Pancreas (tissue), 10 donors: ENCODE data around the gene OPALIN. TPM values are rescaled to one million over a fixed set of nuclear protein-coding genes. Genes with fewer than 3 reads are reported as not detected.

Source experiments
- ATAC-seq, 4 donors: fragments of 200-7000 bp; cut with Tn5 transposase; one replicate each; pipeline versions ENCODE4 v1.8.0 to v1.9.1; 2020; ENCODE audit warnings: mild to moderate bottlenecking in 4 of 4, moderate library complexity in 4 of 4
- DNase-seq, 6 donors: peaks; one replicate each; pipeline ENCODE4 v3.0.0-alpha.2; 2020
- FAIRE-seq: peaks from 2 replicates; lab custom pipeline; 2012; peaks lifted over from hg19 to GRCh38; lab: Jason Lieb, UNC
- H3K27ac ChIP-seq, 4 donors: fragments of 200-600 bp; sonication (generic); 1 replicate in 3 of 4; 2 replicates in 1 of 4; pipeline versions ENCODE4 v1.5.0 to v1.8.0; 2020
- H3K27me3 ChIP-seq, 4 donors: fragments of 200-600 bp; one replicate each; pipeline ENCODE4 v1.8.0; 2021
- H3K36me3 ChIP-seq, 3 donors: fragments of 200-600 bp; sonication (generic) in 1 of 3; one replicate each; pipeline versions ENCODE4 v1.5.0 to v1.8.0; 2020 to 2021
- H3K4me1 ChIP-seq, 3 donors: fragments of 200-600 bp; one replicate each; pipeline ENCODE4 v1.8.0; 2021
- H3K4me3 ChIP-seq, 4 donors: fragments of 200-600 bp; sonication (generic) in 2 of 4; one replicate each; pipeline versions ENCODE4 v1.5.0 to v1.8.0; 2020 to 2021
- H3K9me3 ChIP-seq, 4 donors: fragments of 200-600 bp; one replicate each; pipeline ENCODE4 v1.8.0; 2021
- WGBS, 2 donors: extraction: QIAGEN DNeasy Blood & Tissue Kit; methylation state at CpG; one replicate each; pipeline ENCODE4 v1.1.7; 2013; 5-methylcytosine and 5-hydroxymethylcytosine counted together
- intact Hi-C, 3 donors: fragments of 100-400 bp; cut with DNase I; formaldehyde crosslinking; loops; one replicate each; pipeline versions ENCODE4 v1.11.1 to v1.14.2; 2022
- polyA plus RNA-seq, 2 donors: library from polyadenylated mRNA; stranded (reverse); fragments of 200-250 nt; gene quantifications; one replicate each; pipeline ENCODE4 v1.2.3, GENCODE V29; 2013
- total RNA-seq, 6 donors: library from RNA; stranded (reverse); fragmentation: NEBNext Ultra II Directional in 4 of 6; extraction: Animal tissue kit (Norgen Biotek cat#: 25700) in 4 of 6; gene quantifications; one replicate each; pipeline versions ENCODE4 v1.2.1 to v1.2.4, GENCODE V29; 2021 to 2023
- TF ChIP-seq, protein P1 (sequence below), 4 donors: fragments of 200-600 bp; sonication (generic) in 3 of 4; IDR thresholded peaks; one replicate each; pipeline versions ENCODE4 v1.5.0 to v1.8.0; 2021; ENCODE audit warnings: antibody characterized with exemption in 4 of 4
- donor health status: healthy with polysubstance abuse.
- donor health status: DM: no; HTN: no; CAD: no; lungs with moderate emphysema.
- donor health status: DM: no; HTN: no; CAD: no.
- donor health status: control.
- donor health status: control.
- donor health status: Bipolar disorder and iron deficiency.
- donor health status: DM: yes; HTN: yes; CAD: no.
- donor health status: DM: no; HTN: no; CAD: no.
- donor health status: DM: no; HTN: no; CAD: no.
- donor health status: DM: yes; HTN: yes; CAD: no.

Gene OPALIN
- total and polyA plus RNA-seq, 8 donors, result not detected

DNA sequence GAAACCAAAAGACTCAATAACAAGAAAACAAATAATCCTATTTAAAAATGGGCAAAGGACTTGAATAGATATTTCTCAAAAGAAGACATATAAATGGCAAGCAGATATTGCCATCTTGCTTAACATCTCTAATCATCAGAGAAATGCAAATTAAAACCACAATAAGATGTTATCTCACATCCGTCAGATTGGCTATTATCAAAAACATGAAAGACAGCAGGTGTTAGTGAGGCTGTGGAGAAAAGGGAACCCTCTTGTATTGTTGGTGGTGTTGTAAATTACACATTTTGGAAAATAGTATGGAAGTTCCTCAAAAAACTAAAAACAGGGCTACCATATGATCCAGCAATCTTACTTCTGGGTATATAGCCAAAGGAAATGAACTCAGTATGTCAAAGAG is 25.7 kb downstream of the OPALIN start:
- FAIRE-seq, result no peak

DNA sequence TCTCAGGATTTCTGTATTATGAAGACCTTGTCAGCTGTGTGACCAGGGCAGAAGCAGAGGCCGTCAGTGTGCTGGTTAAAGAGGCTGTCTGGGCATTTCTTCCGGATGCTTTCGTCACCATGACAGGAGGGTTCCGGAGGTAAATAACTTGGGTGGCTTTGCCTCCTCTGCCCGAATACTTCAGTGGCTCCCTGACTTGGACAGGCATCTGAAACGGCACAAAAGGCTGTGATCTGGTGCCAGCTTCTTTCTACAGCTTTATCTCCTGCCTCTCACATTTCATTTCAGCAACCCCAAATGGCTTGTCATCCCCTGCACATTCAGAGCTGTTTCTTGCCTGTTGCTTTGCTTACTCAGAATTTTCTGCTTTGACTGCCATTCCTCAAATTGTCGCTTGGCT is 31.3 kb downstream of the OPALIN start:
- WGBS, 2 donors, result 72 to 74% methylated on average over 7 of the region's 7 CpGs
- DNase-seq (no peak), ATAC-seq (no peak), FAIRE-seq (no peak)
- Histone ChIP-seq H3K4me3 (no peak overlapping the region), H3K27me3 (no peaks in the 10 kb centered on the region), H3K4me1 (no peaks in the 10 kb centered on the region), H3K9me3 (no peaks in the 10 kb centered on the region), H3K27ac (no peak overlapping the region), H3K36me3 (no peaks in the 10 kb centered on the region)
- TF ChIP-seq, protein P1, sequence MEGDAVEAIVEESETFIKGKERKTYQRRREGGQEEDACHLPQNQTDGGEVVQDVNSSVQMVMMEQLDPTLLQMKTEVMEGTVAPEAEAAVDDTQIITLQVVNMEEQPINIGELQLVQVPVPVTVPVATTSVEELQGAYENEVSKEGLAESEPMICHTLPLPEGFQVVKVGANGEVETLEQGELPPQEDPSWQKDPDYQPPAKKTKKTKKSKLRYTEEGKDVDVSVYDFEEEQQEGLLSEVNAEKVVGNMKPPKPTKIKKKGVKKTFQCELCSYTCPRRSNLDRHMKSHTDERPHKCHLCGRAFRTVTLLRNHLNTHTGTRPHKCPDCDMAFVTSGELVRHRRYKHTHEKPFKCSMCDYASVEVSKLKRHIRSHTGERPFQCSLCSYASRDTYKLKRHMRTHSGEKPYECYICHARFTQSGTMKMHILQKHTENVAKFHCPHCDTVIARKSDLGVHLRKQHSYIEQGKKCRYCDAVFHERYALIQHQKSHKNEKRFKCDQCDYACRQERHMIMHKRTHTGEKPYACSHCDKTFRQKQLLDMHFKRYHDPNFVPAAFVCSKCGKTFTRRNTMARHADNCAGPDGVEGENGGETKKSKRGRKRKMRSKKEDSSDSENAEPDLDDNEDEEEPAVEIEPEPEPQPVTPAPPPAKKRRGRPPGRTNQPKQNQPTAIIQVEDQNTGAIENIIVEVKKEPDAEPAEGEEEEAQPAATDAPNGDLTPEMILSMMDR (IDR thresholded peaks at IDR 0.05), result no peak
- intact Hi-C loops, result no loop called here

More for the DNA sequence above, 25.7 kb downstream of the OPALIN start:
- Histone ChIP-seq H3K36me3 (no peaks in the 10 kb centered on the region), H3K4me3 (no peak overlapping the region), H3K4me1 (no peaks in the 10 kb centered on the region), H3K27ac (no peak overlapping the region), H3K9me3 (no peaks in the 10 kb centered on the region), H3K27me3 (no peaks in the 10 kb centered on the region)
- TF ChIP-seq, protein P1 (IDR thresholded peaks at IDR 0.05), result no peak
- no peak for ATAC-seq
- intact Hi-C loops, result no loop called here
- 72 to 76% methylated on average over 1 of the region's 1 CpG for WGBS, 2 donors
- DNase-seq, result no peak

DNA sequence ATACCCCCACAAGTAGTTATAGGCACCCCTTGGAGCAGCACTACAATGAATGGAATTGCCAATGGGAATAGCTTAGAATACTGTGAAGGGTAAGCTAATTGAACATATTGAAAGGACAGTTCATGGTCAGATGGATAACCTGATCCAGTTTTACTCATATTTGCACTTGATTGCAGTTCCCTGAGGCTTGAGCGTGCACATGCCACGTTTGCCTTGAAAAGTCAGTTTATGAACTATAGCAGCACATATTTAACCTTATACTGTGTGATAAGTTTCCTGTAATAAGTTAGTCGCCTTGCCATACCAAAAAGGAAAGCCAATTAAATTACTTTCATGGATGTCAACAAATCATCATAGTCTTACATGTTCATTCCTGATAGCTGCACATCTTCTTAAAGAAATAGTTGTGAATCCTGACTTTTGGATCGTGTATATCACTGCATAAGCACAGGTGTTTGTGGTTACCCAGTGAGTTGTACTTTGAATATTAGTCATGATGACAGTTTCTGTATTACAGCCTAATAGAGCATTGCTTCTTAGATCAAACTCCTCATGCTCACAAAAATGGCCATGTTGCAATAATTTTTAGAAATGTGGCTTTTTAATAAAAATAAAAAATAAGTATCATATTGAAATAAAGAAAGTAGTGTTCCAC is 33.0 kb downstream of the OPALIN start:
- intact Hi-C loops, result no loop called here
- no peak for FAIRE-seq
- WGBS, 2 donors, result 61 to 70% methylated on average over 4 of the region's 4 CpGs

DNA sequence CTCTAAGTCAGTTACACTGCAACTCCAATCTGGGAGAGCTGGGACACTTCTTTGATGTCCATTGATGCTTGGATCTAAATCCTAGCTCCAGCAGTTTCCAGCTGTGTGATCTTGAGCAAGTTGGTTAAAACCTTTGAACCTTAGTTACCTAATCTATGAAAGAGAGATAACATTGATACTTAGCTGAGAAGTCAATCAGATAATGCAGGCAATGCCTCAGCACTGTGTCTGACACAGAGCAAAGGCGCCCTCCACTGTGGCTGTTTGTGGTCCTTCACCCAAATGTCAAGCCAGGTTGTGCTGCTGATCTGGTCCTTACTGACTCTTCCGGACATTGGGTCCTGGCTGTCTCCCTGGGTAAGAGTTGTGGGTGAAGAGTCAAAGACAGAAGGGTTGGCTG is 34.4 kb downstream of the OPALIN start:
- intact Hi-C loops, result no loop called here
- Histone ChIP-seq H3K4me1 (no peaks in the 10 kb centered on the region), H3K27me3 (no peaks in the 10 kb centered on the region), H3K4me3 (no peak overlapping the region), H3K27ac (no peak overlapping the region), H3K36me3 (no peaks in the 10 kb centered on the region), H3K9me3 (no peaks in the 10 kb centered on the region)
- ATAC-seq (no peak), FAIRE-seq (no peak), DNase-seq (no peak)
- 70 to 80% methylated on average over 2 of the region's 2 CpGs for WGBS, 2 donors
- TF ChIP-seq, protein P1 (IDR thresholded peaks at IDR 0.05), result no peak

More for the DNA sequence above, 33.0 kb downstream of the OPALIN start:
- H3K4me1 ChIP-seq, result no peaks in the 10 kb centered on the region
- no peak overlapping the region for H3K27ac ChIP-seq
- H3K4me3 ChIP-seq, result no peak overlapping the region
- no peak for DNase-seq
- no peaks in the 10 kb centered on the region for H3K36me3 ChIP-seq
- no peaks in the 10 kb centered on the region for H3K27me3 ChIP-seq
- no peaks in the 10 kb centered on the region for H3K9me3 ChIP-seq
- TF ChIP-seq, protein P1 (IDR thresholded peaks at IDR 0.05), result no peak
- no peak for ATAC-seq

DNA sequence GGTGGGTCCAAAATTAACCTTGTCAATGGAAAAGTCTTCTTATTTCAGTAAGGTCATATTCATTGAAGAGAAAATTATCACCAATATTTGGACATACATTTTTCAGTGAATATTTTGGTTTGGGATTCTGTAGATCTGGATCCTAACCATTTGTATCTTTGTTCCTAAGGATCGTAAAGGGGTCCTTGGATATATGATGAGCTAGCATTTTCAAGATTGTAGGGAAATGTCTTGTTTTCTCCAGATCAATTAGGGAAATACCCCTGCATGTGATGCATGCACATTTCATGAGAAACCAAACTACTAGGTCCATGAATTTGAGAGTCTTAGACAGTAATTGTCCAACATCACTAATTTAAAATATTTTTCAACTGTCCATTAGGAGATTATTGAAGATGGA is 36.5 kb downstream of the OPALIN start:
- FAIRE-seq, result no peak
- intact Hi-C loops, result no loop called here
- no peaks in the 10 kb centered on the region for H3K4me1 ChIP-seq
- H3K36me3 ChIP-seq, result no peaks in the 10 kb centered on the region
- TF ChIP-seq, protein P1 (IDR thresholded peaks at IDR 0.05), result no peak
- no peaks in the 10 kb centered on the region for H3K9me3 ChIP-seq
- 85 to 94% methylated on average over 1 of the region's 1 CpG for WGBS, 2 donors
- no peak for DNase-seq
- no peak for ATAC-seq
- no peak overlapping the region for H3K27ac ChIP-seq
- H3K4me3 ChIP-seq, result no peak overlapping the region
- no peaks in the 10 kb centered on the region for H3K27me3 ChIP-seq
